GM13977 (cell line): ENCODE measurements around the gene DYNC1I1.

Source experiments
- DNase-seq: peaks from one replicate; pipeline ENCODE4 v3.0.0; 2012; ENCODE audit warnings: low spot score
- CTCF ChIP-seq: IDR thresholded peaks from 2 replicates; pipeline ENCODE4 v1.5.1; 2012; ENCODE audit warnings: mild to moderate bottlenecking, control low read depth; ENCODE audit not compliant: insufficient read depth; ENCODE audit errors: extremely low read depth, missing control alignments
- in situ Hi-C: fragments of 300-500 bp; cut with MboI; formaldehyde crosslinking; loops from one replicate; pipeline ENCODE4 v1.12.0; 2022; ENCODE audit warnings: low sequenced_read_pairs, low pct_unique_long_range_greater_than_20kb, mixed read lengths, inconsistent platforms; ENCODE audit not compliant: unreplicated experiment

The DYNC1I1 gene

DNA sequence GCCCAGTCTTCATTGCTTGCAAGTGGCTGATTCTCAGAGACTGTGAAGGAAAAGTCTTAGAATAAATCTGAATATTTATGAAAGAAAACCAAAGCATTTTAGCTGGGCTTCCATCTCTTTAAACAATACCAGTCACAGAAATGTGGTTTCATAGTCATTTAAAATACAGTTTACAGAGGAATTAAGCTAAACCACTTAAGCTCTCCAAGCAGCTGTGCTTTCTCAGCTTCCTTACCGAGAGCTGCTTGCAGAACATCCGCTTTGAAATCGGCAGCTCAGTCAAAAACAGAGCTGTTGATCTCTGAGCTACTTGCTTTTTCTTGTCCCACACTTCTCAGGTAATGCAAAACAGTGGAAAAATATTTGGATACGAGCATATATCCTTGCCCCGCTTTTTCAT lies 134.5 kb downstream of the DYNC1I1 start:
- TF ChIP-seq CTCF: no peak
- no peak for DNase-seq
- in situ Hi-C loops: loop anchor here (25.0 kb wide), 1 partner anchor 1130 kb away; no protein-coding TSS in a partner anchor

DNA sequence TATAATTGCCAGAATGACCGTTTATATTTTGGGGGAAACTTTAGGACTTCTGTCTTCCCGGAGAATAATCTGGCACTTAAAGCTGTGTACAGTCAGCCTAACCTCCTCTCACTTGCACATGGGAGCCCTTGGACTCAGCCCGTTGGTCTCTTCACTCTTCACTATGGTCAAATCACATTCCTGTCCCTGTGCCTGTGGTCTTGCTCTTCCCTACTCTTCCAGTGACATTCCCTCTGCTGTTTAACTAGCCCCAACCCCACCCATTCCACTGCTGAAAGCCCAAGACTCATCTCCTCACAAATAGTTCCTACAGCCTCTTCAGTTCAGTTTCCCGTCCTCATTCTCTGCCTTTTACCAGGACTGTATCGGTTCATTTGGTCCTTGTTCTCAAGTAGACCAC lies 135.0 kb downstream of the DYNC1I1 start:
- no peak for TF ChIP-seq CTCF
- no peak for DNase-seq

DNA sequence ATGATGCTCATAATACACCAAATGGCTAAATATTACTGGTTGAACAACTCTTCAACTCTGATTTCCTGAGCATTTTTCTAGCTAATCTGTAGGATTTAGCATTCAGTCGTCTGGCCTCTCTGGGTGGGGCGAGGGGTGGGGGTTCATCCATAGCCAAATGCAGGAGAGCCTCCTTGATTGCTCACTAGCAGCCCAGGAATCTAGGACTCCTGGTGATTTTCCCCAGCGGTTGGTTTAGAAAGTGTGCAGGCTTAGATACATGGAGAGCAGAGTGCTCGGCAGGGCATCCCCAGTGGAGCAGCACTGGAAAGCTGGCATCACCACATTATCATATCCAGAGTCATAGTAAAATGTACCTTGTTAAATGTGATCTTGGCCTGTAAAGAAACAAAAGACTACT lies 136.1 kb downstream of the DYNC1I1 start:
- TF ChIP-seq CTCF: no peak
- in situ Hi-C loops: loop anchor here (25.0 kb wide), 1 partner anchor 1129 kb away; no protein-coding TSS in a partner anchor
- DNase-seq: no peak

More for the DNA sequence above, 135.0 kb downstream of the DYNC1I1 start:
- in situ Hi-C loops: loop anchor here (25.0 kb wide), 1 partner anchor 1130 kb away; no protein-coding TSS in a partner anchor

DNA sequence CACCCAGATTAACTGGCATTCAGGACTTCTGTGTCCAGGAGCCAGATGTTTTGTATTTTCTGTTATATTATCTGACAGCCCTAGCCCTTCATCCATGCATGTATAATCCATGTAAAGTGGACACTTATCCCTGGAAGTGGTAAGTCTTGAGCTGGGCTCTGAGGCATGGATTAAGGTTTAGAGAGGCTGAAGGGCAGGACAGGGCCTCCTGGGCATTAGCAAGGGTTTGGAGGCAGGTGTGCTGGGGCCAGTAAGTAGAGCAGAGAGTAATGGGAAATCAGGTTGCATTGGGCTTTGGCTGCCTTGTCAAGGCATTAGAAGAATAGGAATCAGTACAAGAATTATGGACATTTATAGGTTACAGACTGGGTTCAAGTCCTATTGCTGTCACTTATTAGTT lies 138.0 kb downstream of the DYNC1I1 start:
- in situ Hi-C loops: loop anchor here (25.0 kb wide), 1 partner anchor 1127 kb away; no protein-coding TSS in a partner anchor
- no peak for TF ChIP-seq CTCF
- no peak for DNase-seq

- in situ Hi-C loops: loop anchor here (25.0 kb wide), 1 partner anchor 1122 kb away; no protein-coding TSS in a partner anchor
- TF ChIP-seq CTCF: no peak
Measured at GRCh38 chr7:95915731-95916130, 143.4 kb downstream of the DYNC1I1 start.

DNA sequence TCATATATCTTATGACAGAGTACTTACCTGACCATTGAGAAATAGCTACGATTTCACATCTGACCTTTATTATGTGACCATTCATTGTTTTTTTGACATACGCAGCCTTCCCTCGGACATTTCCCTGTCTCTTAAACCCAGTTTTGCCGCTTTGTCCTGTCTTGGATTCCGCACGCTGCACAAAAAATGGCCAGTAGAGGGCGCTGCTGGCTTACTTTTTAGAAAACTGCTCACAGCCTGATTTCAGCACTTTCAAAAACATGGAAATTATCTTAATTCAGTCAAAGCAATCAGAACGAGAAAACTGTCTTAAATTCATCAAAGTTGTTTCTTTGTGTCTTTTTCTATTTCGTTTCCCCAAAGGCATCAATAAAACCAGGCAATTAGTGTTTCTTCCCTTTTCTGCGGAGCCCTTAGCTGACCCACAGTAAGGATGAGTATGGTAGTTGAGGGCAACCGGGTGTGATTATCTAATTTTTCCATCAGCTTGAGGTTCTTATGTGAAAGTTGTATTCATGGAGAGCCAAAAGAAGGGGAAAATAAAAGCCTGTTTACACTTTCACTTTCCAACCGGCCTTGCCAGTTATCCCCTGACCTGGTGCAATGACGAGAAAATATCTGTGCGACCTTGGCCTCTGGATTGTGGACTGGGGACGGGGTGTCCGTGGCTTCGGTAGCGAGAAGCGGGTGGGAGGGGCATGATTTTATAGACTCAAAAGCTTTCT lies 144.4 kb downstream of the DYNC1I1 start:
- peak; percentile 44 for DNase-seq
- in situ Hi-C loops: loop anchor here (25.0 kb wide), 1 partner anchor 1121 kb away; no protein-coding TSS in a partner anchor

More at GRCh38 chr7:95915731-95916130, 143.4 kb downstream of the DYNC1I1 start:
- no peak for DNase-seq

More for the DNA sequence above, 144.4 kb downstream of the DYNC1I1 start:
- peak; percentile 93 for TF ChIP-seq CTCF
